Mammary epithelial cell (primary cell): ENCODE results near the gene CYB5A.

ENCODE experiments used
- CTCF ChIP-seq, 2 donors: IDR thresholded peaks in 1 of 2; conservative IDR thresholded peaks in 1 of 2; 2 replicates each; pipeline ENCODE4 v1.5.1; 2011 to 2012; ENCODE audit warnings: inconsistent platforms in 2 of 2, low read length in 2 of 2, mild to moderate bottlenecking in 2 of 2, control low read depth in 1 of 2, low read depth in 1 of 2; ENCODE audit not compliant: insufficient read depth in 1 of 2; ENCODE audit errors: extremely low read depth in 1 of 2
- EZH2 ChIP-seq: IDR thresholded peaks from 2 replicates; pipeline ENCODE4 v1.6.1; 2012; ENCODE audit warnings: low read length, inconsistent platforms, borderline replicate concordance

- no peak for TF ChIP-seq CTCF (conservative IDR thresholded peaks at IDR 0.05 in 1 of 2, IDR thresholded peaks at IDR 0.05 in 1 of 2; ENCODE audit: extremely low read depth in 1 of 2, insufficient read depth in 1 of 2, low read depth in 1 of 2, low read length in 2 of 2)
- no peak for TF ChIP-seq EZH2
Measured at GRCh38 chr18:74290021-74290420, 1.7 kb downstream of the CYB5A start.
